ENCODE data around the gene VTCN1.

Gene VTCN1

DNA sequence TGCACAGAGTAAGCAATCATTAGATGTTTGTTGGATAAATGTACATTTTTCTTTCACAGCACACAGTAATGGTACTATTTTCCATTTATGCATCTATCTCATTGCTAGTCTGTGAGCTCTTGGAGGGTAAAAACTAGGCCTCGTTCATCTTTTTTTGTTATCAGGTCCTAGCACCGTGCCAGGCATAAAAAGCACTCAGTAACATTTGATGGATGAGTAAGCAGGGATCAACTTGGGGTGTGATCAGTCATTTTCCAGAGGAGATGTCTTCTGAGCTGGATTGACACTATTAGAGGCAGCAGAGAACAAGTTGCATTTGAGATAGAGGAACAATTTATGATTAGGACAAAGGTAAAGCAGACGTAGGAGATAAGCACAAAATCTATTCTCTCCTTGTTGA lies 4.3 kb upstream of the VTCN1 start:
- H3K36me3 ChIP-seq (ENCODE audit: control insufficient read depth, insufficient read depth, low read length), result no peaks in the 10 kb centered on the region
- no peak overlapping the region for H3K9ac ChIP-seq
- no peak overlapping the region for H2AFZ ChIP-seq

DNA sequence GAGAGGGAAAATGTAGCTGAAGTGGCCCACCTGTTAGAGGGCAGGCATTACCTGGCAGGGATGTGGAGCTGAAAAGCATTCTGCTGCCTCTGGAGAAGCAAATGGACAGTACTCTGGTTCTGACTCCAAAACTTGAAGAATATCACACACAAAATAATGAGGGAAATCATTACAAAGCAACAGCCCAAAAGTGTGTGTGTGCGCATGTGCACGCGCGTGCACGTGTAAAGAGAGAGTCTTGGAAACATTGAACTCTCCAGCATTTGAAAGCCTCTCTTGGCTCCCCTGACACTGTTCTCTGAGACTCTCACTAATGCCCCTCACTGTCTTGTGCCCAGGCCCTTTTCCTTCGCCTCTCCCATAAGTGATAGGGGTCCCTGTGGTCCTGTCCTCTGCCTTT lies 2.3 kb upstream of the VTCN1 start:
- Histone ChIP-seq H3K27me3 (ENCODE audit: control insufficient read depth, insufficient read depth, low read length) (no peaks in the 10 kb centered on the region), H3K27ac (no peak overlapping the region), H2AFZ (no peak overlapping the region), H3K4me3 (ENCODE audit: low read depth, low read length) (no peak overlapping the region), H3K4me1 (no peaks in the 10 kb centered on the region), H3K36me3 (ENCODE audit: control insufficient read depth, insufficient read depth, low read length) (no peaks in the 10 kb centered on the region), H3K9me3 (ENCODE audit: control insufficient read depth, low read length) (no peaks in the 10 kb centered on the region), H3K79me2 (no peaks in the 10 kb centered on the region), H3K4me2 (ENCODE audit: low read length) (no peak overlapping the region), H3K9ac (no peak overlapping the region)
- TF ChIP-seq, protein P1, sequence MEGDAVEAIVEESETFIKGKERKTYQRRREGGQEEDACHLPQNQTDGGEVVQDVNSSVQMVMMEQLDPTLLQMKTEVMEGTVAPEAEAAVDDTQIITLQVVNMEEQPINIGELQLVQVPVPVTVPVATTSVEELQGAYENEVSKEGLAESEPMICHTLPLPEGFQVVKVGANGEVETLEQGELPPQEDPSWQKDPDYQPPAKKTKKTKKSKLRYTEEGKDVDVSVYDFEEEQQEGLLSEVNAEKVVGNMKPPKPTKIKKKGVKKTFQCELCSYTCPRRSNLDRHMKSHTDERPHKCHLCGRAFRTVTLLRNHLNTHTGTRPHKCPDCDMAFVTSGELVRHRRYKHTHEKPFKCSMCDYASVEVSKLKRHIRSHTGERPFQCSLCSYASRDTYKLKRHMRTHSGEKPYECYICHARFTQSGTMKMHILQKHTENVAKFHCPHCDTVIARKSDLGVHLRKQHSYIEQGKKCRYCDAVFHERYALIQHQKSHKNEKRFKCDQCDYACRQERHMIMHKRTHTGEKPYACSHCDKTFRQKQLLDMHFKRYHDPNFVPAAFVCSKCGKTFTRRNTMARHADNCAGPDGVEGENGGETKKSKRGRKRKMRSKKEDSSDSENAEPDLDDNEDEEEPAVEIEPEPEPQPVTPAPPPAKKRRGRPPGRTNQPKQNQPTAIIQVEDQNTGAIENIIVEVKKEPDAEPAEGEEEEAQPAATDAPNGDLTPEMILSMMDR (IDR thresholded peaks at IDR 0.05), result no peak

More for the DNA sequence above, 4.3 kb upstream of the VTCN1 start:
- no peaks in the 10 kb centered on the region for H3K27me3 ChIP-seq (ENCODE audit: control insufficient read depth, insufficient read depth, low read length)
- no peak overlapping the region for H3K4me2 ChIP-seq (ENCODE audit: low read length)
- no peaks in the 10 kb centered on the region for H3K79me2 ChIP-seq
- TF ChIP-seq, protein P1 (IDR thresholded peaks at IDR 0.05), result no peak
- H3K27ac ChIP-seq, result no peak overlapping the region
- H3K4me3 ChIP-seq (ENCODE audit: low read depth, low read length), result no peak overlapping the region
- H3K4me1 ChIP-seq, result no peaks in the 10 kb centered on the region
- H3K9me3 ChIP-seq (ENCODE audit: control insufficient read depth, low read length), result no peaks in the 10 kb centered on the region

DNA sequence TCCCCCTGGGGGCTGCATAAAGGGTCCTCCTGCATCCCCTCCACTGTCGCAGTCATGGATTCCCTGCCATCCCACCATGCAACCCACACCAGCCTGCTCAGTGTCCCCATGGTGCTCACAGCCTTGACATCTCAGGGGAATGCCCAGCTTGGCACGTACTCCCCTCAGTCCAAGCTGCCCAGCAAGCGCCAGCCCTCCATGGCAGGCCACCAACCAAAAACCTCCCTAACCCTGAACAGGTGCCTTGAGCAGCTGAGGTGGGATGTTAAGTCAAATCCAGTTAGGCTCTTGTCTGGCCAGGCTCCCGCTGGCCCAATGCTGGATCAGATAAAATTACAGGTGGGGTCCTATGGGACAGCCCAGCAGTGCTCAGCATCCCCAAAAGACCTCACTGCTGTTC lies 341 bp downstream of the VTCN1 start:
- Histone ChIP-seq H3K36me3 (ENCODE audit: control insufficient read depth, insufficient read depth, low read length) (no peaks in the 10 kb centered on the region), H3K9ac (no peak overlapping the region), H3K4me1 (no peaks in the 10 kb centered on the region), H3K27me3 (ENCODE audit: control insufficient read depth, insufficient read depth, low read length) (no peaks in the 10 kb centered on the region), H3K4me3 (ENCODE audit: low read depth, low read length) (no peak overlapping the region), H3K4me2 (ENCODE audit: low read length) (no peak overlapping the region), H3K9me3 (ENCODE audit: control insufficient read depth, low read length) (no peaks in the 10 kb centered on the region), H3K27ac (no peak overlapping the region), H3K79me2 (no peaks in the 10 kb centered on the region), H2AFZ (no peak overlapping the region)
- TF ChIP-seq, protein P1 (IDR thresholded peaks at IDR 0.05), result no peak

DNA sequence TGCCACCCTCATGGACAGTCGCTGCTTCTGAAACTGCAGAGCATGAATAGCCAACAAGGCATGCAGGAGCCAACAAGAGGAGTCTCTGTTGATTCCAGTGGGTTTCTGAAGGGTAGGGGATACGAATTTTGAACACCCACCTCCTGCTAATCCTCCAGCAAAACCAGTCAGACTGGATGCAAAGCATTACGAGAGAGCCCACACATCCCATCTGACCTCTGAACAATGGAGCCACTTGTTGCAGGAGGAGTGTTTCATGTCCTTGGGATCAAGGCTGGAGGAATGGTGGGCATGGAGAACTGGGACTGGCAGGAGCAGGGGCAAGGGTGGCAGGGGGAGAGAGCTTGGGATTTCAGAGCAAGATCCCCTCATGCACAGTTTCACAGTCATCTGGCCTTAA lies 1.6 kb downstream of the VTCN1 start:
- H3K27me3 ChIP-seq (ENCODE audit: control insufficient read depth, insufficient read depth, low read length), result no peaks in the 10 kb centered on the region
- no peak overlapping the region for H3K27ac ChIP-seq
- H3K4me1 ChIP-seq, result no peaks in the 10 kb centered on the region
- no peak overlapping the region for H3K4me3 ChIP-seq (ENCODE audit: low read depth, low read length)
- no peak overlapping the region for H2AFZ ChIP-seq
- TF ChIP-seq, protein P1 (IDR thresholded peaks at IDR 0.05), result no peak
- no peaks in the 10 kb centered on the region for H3K36me3 ChIP-seq (ENCODE audit: control insufficient read depth, insufficient read depth, low read length)
- no peak overlapping the region for H3K9ac ChIP-seq
- no peak overlapping the region for H3K4me2 ChIP-seq (ENCODE audit: low read length)
- H3K79me2 ChIP-seq, result no peaks in the 10 kb centered on the region
- no peaks in the 10 kb centered on the region for H3K9me3 ChIP-seq (ENCODE audit: control insufficient read depth, low read length)

DNA sequence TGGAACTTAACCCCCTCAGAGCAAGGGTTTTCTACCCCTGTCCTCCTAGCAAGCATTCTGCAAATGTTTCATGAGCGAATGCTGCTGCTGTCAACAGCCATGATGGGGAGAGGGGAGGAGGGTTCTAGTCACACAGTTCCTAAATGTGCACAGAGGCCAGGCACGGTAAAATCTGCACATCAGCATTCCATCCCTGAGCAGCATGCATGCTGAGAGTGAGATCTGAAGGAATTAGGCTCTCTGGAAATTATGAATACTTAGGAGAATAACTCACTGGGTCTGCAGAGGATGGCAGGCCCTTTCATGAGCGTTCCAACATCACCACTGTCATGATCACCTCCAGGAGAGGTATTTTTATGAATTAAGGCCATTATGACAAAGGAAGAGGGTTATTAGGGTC lies 2.1 kb downstream of the VTCN1 start:
- Histone ChIP-seq H3K4me1 (no peaks in the 10 kb centered on the region), H3K9me3 (ENCODE audit: control insufficient read depth, low read length) (no peaks in the 10 kb centered on the region), H3K79me2 (no peaks in the 10 kb centered on the region), H3K36me3 (ENCODE audit: control insufficient read depth, insufficient read depth, low read length) (no peaks in the 10 kb centered on the region), H2AFZ (no peak overlapping the region), H3K27ac (no peak overlapping the region), H3K9ac (no peak overlapping the region), H3K27me3 (ENCODE audit: control insufficient read depth, insufficient read depth, low read length) (no peaks in the 10 kb centered on the region), H3K4me2 (ENCODE audit: low read length) (no peak overlapping the region), H3K4me3 (ENCODE audit: low read depth, low read length) (no peak overlapping the region)
- TF ChIP-seq, protein P1 (IDR thresholded peaks at IDR 0.05), result no peak
